C1 segment of cervical spinal cord (tissue), 14 donors: Measurements from ENCODE around the gene METTL21A.
A peak's percentile ranks its signal among the peaks of the same experiment; 100 is the strongest.

ENCODE experiments used
- DNase-seq, 14 donors: peaks; one replicate each; lab custom pipeline; 2025; lab: John Stamatoyannopoulos, UW

METTL21A gene

DNA sequence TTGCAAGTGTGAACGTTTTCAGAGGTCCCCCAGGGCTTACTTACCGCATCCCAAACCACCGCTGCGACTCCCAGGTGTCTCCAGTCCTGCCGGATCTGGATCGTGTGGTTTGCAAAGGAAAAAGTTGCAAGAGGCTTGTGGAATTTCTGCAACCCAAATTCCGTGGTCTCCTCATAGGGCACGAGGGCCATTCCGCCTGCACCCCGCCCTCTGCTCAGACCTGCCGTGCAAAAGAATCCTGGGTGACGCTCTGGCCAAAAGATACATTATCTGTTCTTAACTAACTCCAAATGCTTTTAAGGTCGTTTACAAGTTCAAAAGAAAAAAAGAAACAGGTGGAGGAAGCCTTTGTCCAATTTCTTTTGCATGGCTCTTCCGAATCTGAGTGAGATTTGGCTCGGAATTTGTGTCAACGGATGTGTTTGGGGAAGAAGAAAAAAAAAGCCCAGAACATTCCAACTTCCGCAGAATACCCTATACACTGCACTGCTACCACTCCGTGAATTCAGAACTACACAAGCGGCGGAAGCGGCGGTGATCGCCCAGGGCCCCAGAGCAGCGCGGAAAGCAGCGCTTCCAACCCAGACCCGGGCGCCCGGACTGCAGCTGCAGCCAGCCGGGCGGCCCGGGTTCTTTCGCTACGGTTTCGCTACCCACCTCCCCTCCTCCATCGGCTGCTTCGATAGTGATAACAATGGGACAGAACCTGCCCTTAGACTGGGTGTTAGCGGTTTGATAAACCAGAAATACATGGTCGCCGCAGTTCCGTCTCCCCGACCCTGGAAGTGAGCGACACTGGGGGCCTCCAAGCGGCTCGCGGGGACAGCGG is 795 bp downstream of the METTL21A start:
- DNase-seq = peak in 11 of 14 donors; percentile 18 to 85 (median 74)

DNA sequence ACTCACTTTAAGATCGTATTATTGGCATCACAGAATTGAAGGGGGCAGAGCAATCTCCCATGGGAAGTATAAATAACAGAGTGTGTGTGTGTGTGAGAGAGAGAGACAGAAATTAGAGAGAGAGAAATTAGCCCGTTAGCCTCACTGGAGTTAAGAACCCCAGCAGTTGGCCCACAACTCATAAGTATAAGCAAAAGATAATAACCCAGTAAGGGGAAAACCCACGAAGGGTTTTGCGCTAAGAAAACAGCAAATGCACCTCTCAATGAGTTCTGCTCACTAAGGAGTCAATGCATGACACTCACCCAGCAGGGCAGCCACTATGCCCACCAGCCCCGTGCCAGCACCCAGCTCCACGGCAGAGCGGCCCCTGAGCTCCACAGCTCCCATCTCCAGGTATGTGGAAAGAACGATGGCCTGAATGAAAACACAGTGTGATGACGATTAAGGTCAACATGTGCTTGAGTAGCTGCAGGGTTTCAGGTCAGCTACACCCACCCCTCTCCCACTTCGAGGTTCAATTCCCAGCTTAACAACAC is 3.6 kb downstream of the METTL21A start:
- no peak for DNase-seq

DNA sequence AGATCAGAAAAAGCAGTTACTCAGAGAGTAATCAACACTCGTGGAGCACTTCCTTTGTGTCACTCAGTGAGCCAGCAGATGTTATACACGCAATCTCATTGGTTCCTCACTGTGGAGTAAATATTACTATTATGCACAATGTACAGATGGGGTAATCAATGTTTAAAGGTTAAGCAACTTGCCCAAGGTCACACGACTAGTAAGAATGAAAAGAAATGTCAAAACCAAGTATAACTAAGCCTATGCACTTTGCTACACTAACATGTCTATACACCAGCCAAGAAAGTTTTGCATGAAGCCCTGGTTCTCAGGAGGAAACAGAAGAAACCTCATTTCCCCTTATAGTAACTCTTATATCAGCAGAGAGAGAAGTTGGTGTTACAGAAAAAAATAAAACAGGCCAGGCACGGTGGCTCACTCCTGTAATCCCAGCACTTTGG is 5.4 kb downstream of the METTL21A start:
- no peak for DNase-seq

DNA sequence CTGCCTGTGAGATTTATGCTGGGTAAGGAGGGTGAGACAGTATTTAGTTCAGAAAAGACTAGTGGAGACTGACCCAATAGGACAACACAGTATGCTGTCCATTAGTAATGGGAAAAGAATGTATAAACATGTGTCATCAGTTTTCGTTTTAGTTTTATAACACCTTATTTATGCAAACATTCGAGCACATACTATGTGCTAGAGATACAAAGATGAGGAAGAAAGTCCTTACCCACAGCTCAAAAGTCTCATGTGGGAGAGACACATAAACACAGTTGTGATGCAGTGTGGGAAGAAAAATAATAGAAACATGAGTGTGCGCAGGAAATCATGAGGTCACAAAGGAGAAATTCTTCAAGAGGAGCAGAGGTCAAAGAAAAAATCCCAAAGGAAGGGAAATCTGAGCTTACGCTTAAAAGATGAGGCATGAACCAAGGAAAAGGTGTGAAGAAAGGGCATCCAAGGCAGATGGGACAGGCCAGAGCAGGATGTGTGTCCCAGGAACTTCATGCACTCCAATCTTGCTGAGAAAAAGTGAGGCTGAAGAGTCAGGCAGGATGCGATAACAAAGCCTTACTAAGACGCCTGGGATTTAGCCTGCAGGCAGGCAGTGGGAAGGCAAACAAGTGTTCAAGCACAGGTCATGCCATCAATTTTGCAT is 8.1 kb downstream of the METTL21A start:
- DNase-seq = no peak

DNA sequence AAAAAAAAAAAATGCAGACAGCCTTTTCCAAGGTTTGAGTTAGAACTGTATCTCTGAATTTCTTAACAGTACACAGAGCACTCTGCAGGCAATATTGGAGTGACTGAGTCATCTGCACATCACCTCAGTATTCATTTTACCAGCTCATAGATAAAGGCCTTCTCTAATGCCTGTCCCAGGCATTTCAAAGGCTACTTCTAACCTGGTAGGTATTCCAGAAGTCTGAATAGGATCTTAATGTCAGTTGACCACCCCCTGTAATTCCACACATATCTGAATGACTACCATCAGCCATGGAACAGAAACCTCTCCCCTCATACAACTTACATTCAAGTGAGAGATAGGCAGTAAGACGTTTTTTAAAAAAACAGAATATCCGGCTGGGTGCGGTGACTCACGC is 9.0 kb downstream of the METTL21A start:
- DNase-seq = no peak

DNA sequence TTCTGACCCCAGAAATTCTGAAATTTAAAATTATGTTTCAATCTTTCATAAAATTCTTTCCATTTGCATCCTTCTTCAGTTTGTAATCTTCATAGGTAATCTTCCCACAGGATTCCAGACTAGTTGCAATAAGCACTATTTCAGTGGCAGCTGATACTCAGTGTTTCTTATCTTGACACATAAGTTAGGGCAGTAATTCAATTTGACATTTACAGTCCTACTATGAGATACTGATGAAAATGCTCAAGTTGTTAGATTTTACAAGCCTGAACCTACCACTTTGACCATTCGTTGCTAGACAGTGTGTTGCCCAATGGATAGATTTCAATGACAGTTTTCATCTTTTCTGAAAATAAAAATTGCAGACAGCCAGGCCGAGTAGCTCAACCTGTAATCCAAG is 10.4 kb downstream of the METTL21A start:
- no peak for DNase-seq

DNA sequence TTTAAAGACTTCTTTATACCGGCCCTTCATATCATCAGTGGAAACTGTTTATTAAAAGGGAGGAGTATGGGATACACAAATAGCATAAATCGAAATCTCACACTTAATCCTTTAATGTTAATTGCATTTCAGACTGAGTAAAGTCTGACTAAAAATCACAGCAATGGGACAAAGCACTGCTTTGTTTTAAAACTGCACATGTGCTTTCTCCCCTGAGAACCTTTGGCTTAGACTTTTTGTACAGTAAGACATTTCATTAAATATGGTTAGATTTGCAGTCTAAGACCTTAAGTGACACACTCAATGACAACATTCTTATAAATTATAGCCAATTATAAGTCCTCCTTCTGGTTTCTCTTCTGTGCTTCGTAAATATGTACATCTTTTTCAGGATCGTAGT is 12.5 kb downstream of the METTL21A start:
- DNase-seq = no peak

DNA sequence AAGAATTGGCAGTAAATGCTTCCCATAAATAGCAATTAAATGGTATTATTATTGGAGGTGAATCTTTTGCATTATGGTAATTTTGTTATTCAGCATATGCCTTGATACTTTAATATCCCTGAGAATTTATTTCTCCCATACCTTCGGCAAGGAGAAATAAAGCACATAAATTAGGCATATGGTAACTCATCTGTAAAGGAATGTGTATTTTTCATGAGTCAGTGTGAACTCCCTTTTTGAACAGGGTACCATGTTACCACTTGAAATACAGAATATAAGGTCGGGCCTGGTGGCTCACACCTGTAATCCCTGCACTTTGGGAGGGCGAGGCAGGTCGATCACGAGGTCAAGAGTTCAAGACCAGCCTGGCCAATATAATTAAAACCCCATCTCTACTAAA is 18.4 kb downstream of the METTL21A start:
- no peak for DNase-seq

DNA sequence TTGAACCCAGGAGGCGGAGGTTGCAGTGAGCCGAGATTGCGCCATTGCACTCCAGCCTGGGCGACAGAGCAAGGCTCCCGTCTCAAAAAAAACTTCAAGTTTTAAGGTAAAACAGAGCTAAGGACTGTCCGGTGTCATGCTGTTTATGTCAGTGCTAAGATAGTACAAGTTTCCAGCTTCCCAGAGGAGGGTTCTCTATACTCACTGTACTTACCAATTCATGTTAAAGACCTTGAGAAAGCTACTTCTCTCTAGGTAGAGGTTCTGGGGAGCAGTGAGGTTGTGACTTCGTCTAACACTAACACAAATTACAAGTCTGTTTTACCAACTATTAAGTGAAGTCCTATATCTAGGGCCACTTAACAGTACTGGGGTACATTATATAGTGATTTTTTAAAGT is 18.8 kb downstream of the METTL21A start:
- DNase-seq = no peak

DNA sequence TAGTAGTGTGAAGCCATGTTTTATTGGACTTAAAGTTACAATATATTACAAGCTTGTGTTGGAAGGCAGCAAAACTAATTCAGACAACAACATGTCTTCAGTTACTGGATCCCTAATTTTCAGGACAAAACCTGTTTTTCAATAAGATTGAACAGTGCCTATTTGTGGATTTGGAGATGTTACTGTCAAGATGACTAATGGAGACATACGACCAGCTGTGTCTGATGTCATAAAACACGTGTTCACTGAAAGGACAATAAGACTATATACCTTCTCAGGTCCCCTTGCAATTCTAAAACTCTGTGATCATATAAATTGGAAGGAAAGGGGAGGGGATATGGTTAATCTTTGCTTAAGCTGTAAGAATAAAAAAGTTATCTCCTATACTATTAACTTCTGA is 21.7 kb downstream of the METTL21A start:
- DNase-seq = no peak

DNA sequence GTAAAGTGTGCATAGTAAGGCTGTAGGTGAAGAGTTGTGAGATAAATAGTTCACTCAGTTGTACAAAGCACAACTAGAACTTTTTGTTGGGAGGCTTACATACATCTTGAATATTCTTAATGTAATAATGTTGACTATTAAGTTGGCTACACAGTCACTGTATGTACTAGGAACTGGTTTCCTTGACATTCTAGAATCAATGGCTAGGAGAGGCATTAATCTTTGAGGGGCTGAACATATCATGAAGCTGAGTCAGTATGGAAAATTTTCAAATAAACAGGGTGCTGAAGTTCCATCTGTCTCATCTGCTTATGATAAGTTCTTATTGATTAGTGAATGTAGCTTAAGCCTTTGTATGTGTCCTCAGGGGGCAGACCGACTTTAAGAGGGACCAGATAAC is 23.4 kb downstream of the METTL21A start:
- DNase-seq = no peak

DNA sequence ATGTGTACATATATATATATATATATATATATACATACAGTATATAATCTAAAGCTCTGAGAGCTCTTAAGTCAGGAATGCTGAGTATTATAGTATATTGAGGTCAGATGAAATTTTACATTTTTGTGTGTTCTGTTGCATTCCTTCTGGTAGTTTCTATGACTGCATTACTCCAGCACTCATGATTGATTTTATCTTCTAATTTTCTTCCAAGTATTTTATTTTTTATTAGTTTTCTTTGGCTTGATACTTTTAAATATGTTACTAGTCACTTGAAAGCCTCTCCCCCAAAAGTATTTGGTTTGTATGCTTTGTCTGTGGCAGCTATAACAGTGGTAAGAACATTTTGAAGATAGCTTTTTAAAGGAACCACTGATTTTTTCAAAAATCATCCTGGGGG is 25.0 kb downstream of the METTL21A start:
- DNase-seq = no peak

DNA sequence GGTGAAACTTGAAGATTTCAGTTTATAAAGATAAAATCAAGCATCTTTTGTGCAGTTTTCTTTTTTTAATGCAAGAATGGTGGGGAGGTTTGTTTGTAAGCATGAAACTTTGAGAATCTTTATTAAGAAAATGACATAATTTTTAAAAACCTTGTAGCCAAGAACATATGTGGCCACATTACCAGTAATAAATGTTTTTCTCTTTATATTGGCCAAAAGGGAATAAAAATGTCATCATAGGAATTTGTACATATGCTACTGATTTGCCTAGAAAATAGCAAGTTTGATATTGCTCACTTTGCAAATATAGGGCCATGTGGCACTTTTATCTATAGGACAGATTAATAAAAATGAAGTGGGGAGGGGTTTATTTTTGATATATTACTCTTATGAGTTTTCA is 25.6 kb downstream of the METTL21A start:
- no peak for DNase-seq

DNA sequence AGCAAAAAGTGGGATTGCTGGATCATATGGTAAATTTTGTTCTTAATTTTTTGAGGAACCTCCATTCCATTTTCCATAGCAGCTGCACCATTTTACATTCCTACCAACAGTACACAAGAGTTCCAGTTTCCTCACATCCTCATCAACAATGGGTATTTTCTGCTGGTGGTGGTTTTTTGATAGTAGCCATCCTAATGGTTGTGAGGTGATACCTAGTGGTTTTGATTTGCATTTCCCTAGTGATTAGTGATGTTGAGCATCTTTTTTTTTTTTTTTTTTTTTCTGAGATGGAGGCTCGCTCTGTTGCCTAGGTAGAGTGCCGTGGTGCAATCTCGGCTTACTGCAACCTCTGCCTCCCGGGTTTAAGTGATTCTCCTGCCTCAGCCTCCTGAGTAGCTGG is 30.5 kb downstream of the METTL21A start:
- DNase-seq = no peak

DNA sequence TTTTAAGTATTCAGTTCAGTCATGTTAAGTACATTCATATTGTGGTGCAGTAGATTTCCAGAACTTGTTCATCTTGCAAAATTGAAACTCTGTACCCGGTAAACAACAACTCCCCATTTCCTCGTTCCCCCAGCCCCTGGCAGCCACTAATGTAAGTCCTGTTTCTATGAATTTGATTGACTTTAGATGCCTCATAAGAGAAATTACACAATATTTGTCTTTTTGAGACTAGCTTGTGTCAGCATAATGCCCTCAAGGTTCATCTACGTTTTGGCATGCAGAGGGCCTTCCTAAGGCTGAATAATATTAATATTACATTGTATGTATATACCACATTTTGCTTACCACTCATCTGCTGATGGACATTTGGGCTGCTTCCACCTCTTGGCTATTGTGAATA is 30.9 kb downstream of the METTL21A start:
- DNase-seq = no peak

DNA sequence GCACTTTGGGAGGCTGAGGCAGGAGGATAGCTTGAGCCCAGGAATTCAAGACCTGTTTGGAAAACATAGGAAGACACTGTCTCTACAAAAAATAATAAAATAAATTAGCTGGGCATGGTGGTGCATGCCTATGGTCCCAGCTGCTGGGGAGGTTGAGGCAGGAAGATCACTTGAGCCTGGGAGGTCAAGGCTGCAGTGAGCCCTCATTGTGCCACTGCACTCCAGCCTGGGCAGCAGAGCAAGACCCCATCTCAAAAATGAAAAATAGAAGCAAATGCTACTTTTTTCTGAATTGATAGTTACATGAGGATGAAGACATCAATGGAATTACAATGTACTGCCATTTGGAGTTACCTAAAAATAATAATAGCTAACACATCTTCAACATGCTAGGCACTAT is 31.9 kb downstream of the METTL21A start:
- no peak for DNase-seq

DNA sequence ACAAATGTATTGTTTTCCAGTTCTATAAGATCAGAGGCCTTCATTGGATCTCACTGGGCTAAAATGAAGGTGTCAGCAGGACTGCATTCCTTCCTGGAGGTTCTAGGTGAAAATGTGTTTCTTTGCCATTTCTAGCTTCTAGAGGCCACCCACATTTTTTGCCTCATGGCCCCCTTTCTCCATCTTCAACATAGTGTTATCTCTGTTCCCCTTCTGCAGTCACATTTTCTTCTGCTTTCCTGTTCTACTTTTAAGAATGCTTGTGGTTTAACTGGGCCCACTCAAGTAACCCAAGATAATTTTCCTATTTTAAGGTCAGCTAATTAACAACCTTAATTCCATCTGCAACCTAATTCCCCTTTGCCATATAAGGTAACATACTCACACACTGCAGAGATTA is 36.1 kb downstream of the METTL21A start:
- DNase-seq = no peak

DNA sequence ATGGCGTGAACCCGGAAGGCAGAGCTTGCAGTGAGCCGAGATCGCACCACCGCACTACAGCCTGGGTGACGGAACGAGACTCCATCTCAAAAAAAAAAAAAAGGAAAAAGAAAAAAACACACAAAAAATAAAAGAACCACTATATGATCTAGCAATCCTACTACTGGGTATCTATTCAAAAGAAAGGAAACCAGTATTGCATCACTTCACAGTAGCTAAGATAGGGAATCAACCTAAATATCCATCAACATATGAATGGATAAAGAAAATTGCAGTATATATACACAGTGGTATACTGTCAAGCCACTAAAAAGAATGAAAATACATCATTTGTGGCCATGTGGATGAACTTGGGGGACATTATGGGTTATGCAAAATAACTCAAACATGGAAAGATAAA is 37.9 kb downstream of the METTL21A start:
- DNase-seq = no peak

DNA sequence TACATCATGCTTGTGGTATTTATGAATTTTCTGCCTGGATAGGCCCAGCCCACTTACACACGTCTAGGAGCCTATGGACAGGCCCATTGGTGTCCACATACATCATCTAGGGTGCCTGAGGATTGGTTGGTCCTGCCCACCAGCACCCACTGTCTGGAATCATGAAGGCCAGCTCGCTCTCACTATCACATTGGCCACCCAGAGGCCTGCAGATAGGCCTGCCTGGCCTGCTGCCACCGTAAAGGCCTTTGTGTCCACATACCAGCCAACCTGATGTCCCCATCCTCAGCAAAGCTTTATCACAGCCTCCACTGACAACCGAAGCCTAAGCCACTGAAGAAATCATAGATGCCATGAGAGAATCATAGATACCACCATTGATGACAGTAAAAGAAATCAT is 40.2 kb downstream of the METTL21A start:
- no peak for DNase-seq

DNA sequence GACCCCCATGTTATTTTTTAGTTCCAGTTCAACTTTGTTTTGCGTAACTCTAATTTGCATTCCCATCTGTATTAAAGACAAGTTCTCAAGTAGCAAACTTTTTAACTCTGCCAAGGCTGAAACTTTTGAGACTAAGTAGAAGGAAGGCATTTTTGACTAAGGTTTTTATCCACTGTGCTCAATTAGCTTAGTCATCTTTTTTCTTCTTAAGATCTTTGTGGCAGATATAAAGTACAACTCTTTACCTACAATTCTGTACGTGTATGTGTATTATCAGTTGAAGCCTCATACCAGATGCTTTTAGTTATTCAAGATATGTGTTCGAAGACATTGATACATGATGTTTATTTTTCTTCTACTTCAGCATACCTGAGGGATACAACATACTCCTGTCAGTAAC is 53.8 kb downstream of the METTL21A start:
- no peak for DNase-seq

DNA sequence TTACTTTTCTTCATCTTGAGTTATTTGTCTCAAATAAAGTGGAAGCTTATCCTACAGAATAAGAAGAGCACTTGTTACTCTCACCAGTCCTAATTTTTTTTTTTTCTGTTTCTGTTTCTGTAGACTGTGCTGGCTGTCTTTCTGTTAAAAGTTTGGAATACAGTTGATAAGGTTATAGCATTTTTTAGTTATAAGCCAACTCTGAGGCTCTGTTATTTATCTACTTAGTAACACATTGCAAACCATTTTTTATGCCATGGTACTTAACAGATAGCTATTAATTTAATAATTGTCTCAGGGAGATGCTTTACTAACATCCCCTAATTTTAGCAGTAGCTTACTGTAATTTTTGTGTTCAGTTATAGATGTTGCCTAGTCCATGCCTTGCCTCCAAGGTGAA is 57.5 kb downstream of the METTL21A start:
- DNase-seq = no peak

DNA sequence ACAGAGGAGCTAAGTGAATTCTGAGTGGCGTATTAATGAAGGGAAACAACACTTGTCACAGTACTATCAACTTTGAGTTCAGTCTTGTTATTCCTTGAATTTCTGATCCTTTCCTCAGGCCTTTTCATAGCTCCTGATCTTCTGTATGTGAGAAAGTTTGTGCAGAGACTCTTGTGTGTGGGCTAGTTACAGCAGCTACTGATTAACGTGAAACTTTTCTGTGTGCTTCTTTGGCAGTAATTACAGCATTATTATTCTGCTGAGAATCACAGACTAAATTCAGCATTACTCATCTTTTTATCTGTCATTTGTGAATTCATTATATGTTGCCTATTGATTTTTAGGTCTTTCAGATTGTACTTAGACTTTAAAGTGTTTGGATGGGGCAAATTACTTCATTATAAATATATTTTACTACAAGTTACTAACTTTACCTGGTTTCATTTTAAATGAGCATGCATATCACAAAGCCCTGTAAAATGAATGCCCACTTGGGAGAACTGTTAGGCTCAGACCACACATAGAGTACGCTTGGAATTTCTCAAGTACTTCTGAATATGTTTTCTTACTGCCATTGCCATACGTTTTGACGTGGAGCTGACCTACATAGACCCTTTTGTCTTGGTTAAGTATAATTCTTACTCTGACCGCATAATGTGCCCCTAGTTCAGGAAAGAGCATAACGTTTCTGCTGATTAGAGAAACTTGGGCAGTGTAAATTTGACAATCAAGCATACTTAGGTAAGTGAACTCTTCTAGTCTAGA is 59.3 kb downstream of the METTL21A start:
- DNase-seq = no peak
